ENCODE data around the gene CCKAR.

- no peak for TF ChIP-seq CTCF (IDR thresholded peaks at IDR 0.05)
- no peak for TF ChIP-seq EP300 (IDR thresholded peaks at IDR 0.05)
- no peak for TF ChIP-seq POLR2A (IDR thresholded peaks at IDR 0.05)
These were observed 22.6 kb downstream of the CCKAR start for GRCh38 chr4:26467724-26468123.
